Keratinocyte (primary cell): ENCODE data around the gene GABRQ. TPM values are rescaled to one million over a fixed set of nuclear protein-coding genes. Genes with fewer than 3 reads are reported as not detected.
A peak's percentile ranks its signal among the peaks of the same experiment; 100 is the strongest.

Experiments
- DNase-seq: peaks from one replicate; pipeline ENCODE4 v3.0.0-alpha.2; 2011; ENCODE audit warnings: low read depth, missing footprints, low spot score
- FAIRE-seq: peaks from 2 replicates; lab custom pipeline; 2011; peaks lifted over from hg19 to GRCh38; lab: Jason Lieb, UNC
- H2AFZ ChIP-seq: 2 replicates; pipeline ENCODE4 v1.6.0; 2012; ENCODE audit warnings: low read length, control low read depth, inconsistent platforms; ENCODE audit not compliant: control insufficient read depth
- H3K27ac ChIP-seq: 2 replicates; pipeline ENCODE4 v1.5.1; 2011; ENCODE audit warnings: low read length; ENCODE audit not compliant: control insufficient read depth, insufficient read depth
- H3K27me3 ChIP-seq: 3 replicates; pipeline ENCODE4 v1.6.0; 2011; ENCODE audit warnings: low read length; ENCODE audit not compliant: control insufficient read depth, insufficient read depth; ENCODE audit errors: extremely low read depth
- H3K36me3 ChIP-seq, 2 experiments: 2 replicates in 1 of 2; 3 replicates in 1 of 2; pipeline ENCODE4 v1.5.1; 2011; ENCODE audit warnings: low read length in 2 of 2, mild to moderate bottlenecking in 1 of 2; ENCODE audit not compliant: control insufficient read depth in 2 of 2, insufficient read depth in 2 of 2; ENCODE audit errors: extremely low read depth in 1 of 2
- H3K4me1 ChIP-seq: 3 replicates; pipeline ENCODE4 v1.5.1; 2011; ENCODE audit warnings: low read length; ENCODE audit not compliant: control insufficient read depth, insufficient read depth; ENCODE audit errors: extremely low read depth
- H3K4me2 ChIP-seq: 3 replicates; pipeline ENCODE4 v1.6.0; 2011; ENCODE audit warnings: low read depth, low read length; ENCODE audit not compliant: control insufficient read depth, insufficient read depth; ENCODE audit errors: extremely low read depth
- H3K4me3 ChIP-seq, 3 experiments: fragments of 200-600 bp in 1 of 3; sonication (generic) in 1 of 3; 2 replicates in 2 of 3; 3 replicates in 1 of 3; pipeline ENCODE4 v1.5.1; 2011 to 2016; ENCODE audit warnings: low read length in 3 of 3, mild to moderate bottlenecking in 3 of 3, control low read depth in 2 of 3, inconsistent platforms in 1 of 3, low read depth in 1 of 3, mixed read lengths in 1 of 3, mixed run types in 1 of 3, moderate library complexity in 1 of 3; ENCODE audit not compliant: control insufficient read depth in 2 of 3, insufficient read depth in 2 of 3; ENCODE audit errors: extremely low read depth in 1 of 3
- H3K79me2 ChIP-seq: 2 replicates; pipeline ENCODE4 v1.6.0; 2012; ENCODE audit warnings: low read length; ENCODE audit not compliant: control insufficient read depth, insufficient read depth
- H3K9ac ChIP-seq: 3 replicates; pipeline ENCODE4 v1.6.0; 2011; ENCODE audit warnings: low read length; ENCODE audit not compliant: control insufficient read depth, insufficient read depth; ENCODE audit errors: extremely low read depth
- H3K9me1 ChIP-seq: 3 replicates; pipeline ENCODE4 v1.6.0; 2011; ENCODE audit warnings: low read length; ENCODE audit not compliant: control insufficient read depth, insufficient read depth; ENCODE audit errors: extremely low read depth
- H3K9me3 ChIP-seq: 2 replicates; pipeline ENCODE4 v1.5.1; 2012; ENCODE audit warnings: low read depth, low read length; ENCODE audit not compliant: control insufficient read depth
- H4K20me1 ChIP-seq: 3 replicates; pipeline ENCODE4 v1.6.0; 2011; ENCODE audit warnings: low read length; ENCODE audit not compliant: control insufficient read depth, insufficient read depth; ENCODE audit errors: extremely low read depth
- EZH2 ChIP-seq: IDR thresholded peaks from one replicate; pipeline ENCODE4 v1.6.1; 2012; ENCODE audit warnings: inconsistent platforms, mild to moderate bottlenecking, low read length, moderate library complexity
- dilution Hi-C: fragments of 300-500 bp; cut with MboI; formaldehyde crosslinking; loops from one replicate; pipeline ENCODE4 v1.7.0; 2020; ENCODE audit warnings: low sequenced_read_pairs; ENCODE audit not compliant: extremely low pct_ligation_motif_present
- polyA plus RNA-seq, 5 experiments: library from polyadenylated mRNA; depleted of rRNA in 3 of 5; stranded (reverse) in 3 of 5; stranded (forward) in 1 of 5; unstranded in 1 of 5; fragments of >200 nt; gene quantifications; 1 replicate in 1 of 5; 2 replicates in 3 of 5; 3 replicates in 1 of 5; pipeline versions ENCODE4 v1.2.1 to v1.2.3, GENCODE V29; 2011 to 2012; ENCODE audit warnings: missing spikeins in 2 of 5, low read depth in 1 of 5, low replicate concordance in 1 of 5
- TF ChIP-seq, protein P1 (sequence below), 3 experiments: IDR thresholded peaks in 1 of 3; conservative IDR thresholded peaks in 1 of 3; optimal IDR thresholded peaks in 1 of 3; 2 replicates in 2 of 3; 3 replicates in 1 of 3; pipeline versions ENCODE3 to v1.5.1; 2011; ENCODE audit warnings: low read length in 3 of 3, mild to moderate bottlenecking in 3 of 3, moderate library complexity in 2 of 3, control low read depth in 1 of 3, inconsistent platforms in 1 of 3; ENCODE audit not compliant: insufficient read depth in 2 of 3; ENCODE audit errors: extremely low read depth in 1 of 3

The GABRQ gene
- polyA plus RNA-seq, 1 donor (not counting 4 experiments of a cell fraction or from before 2014, with no cell fraction given) = 0.08 TPM

DNA sequence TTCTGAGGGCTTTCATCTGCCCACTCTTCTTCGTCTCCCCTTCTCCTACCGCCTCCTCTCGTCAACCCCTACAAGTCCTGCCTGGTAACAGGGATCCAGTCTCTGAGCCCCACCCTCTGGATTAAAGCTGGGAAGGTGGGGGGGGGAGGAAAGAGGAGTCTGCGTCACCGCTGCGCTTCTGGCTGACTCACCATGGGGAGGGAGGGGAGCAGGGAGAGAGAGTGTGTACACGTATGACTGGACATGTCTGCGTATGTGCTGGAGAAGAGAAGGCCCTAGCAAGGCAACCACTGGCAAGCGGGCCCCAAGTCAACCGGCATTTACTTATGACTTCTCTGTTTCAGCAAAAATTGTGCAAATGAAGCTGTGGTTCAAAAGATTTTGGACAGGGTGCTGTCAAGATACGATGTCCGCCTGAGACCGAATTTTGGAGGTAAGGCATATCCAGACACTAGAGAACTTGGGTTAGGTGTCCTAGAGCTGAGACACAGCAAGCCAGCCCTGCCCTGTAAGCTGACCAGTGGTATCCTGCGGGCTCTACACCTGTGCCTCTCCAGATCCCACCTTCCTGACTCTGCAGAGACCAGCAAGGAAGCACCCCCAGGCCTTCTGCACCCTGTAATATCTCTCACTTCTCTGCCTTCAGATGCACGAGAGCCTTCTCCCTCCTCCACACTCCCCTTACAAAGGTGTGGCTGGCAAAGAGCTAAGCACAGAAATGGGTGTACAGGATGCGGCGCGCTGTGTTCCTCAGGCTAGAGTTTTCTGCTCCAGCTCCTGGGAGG, 2.5 kb downstream of the GABRQ start:
- no peak for TF ChIP-seq EZH2
- TF ChIP-seq, protein P1, sequence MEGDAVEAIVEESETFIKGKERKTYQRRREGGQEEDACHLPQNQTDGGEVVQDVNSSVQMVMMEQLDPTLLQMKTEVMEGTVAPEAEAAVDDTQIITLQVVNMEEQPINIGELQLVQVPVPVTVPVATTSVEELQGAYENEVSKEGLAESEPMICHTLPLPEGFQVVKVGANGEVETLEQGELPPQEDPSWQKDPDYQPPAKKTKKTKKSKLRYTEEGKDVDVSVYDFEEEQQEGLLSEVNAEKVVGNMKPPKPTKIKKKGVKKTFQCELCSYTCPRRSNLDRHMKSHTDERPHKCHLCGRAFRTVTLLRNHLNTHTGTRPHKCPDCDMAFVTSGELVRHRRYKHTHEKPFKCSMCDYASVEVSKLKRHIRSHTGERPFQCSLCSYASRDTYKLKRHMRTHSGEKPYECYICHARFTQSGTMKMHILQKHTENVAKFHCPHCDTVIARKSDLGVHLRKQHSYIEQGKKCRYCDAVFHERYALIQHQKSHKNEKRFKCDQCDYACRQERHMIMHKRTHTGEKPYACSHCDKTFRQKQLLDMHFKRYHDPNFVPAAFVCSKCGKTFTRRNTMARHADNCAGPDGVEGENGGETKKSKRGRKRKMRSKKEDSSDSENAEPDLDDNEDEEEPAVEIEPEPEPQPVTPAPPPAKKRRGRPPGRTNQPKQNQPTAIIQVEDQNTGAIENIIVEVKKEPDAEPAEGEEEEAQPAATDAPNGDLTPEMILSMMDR (optimal IDR thresholded peaks at IDR 0.05 in 1 of 3, IDR thresholded peaks at IDR 0.05 in 1 of 3, conservative IDR thresholded peaks at IDR 0.05 in 1 of 3; ENCODE audit: extremely low read depth in 1 of 3, insufficient read depth in 2 of 3, low read length in 3 of 3) = no peak
- Histone ChIP-seq H3K4me1 (peaks cover 7% of the 10 kb centered on the region), H3K4me2 (no peak overlapping the region), H4K20me1 (no peaks in the 10 kb centered on the region), H3K36me3 (no peaks in the 10 kb centered on the region), H2AFZ (no peak overlapping the region), H3K27me3 (peaks cover 22% of the 10 kb centered on the region), H3K4me3 (no peak overlapping the region), H3K79me2 (no peaks in the 10 kb centered on the region), H3K27ac (no peak overlapping the region), H3K9ac (no peak overlapping the region), H3K9me3 (no peaks in the 10 kb centered on the region), H3K9me1 (no peaks in the 10 kb centered on the region)
- DNase-seq = peak; percentile 41
- FAIRE-seq = no peak
- dilution Hi-C loops = loop anchor here (25.0 kb wide), 1 partner anchor 903 kb away; the partner anchor contains the start of gene CNGA2

DNA sequence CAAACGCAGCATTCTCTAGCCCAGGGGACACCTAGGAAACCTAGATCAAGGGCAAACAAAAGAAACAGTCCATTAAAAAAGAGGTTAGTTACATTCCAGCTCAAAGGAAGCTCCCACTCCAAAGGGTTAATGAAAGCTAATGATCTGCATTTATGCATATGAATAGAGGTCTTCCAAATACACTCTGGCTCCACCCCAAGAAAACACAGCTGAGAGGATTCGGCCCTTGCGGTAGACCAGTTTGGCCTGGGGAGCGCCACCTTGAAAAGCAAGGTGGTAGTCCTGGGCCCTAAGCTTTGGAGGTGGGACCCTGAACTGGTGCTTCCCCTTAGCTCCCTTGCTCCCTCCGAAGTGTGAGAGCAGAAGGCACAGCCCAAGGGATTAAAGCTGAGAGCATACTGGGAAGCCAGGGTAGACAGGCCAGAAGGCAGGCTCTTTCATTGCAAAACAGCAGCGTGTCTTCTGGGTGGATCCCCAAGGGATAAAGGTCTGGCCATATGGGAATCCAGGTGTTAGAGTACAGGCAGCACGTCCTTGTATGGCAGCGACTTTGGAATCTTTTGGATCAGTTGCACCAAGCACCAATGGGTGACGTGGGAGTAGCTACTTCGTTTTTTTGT, 3.7 kb downstream of the GABRQ start:
- Histone ChIP-seq H4K20me1 (no peaks in the 10 kb centered on the region), H3K27me3 (peaks cover 22% of the 10 kb centered on the region), H3K9me3 (no peaks in the 10 kb centered on the region), H3K9ac (no peak overlapping the region), H3K79me2 (no peaks in the 10 kb centered on the region), H3K4me2 (no peak overlapping the region), H3K9me1 (no peaks in the 10 kb centered on the region), H3K4me3 (no peak overlapping the region), H3K36me3 (no peaks in the 10 kb centered on the region), H3K4me1 (peaks cover 7% of the 10 kb centered on the region), H2AFZ (no peak overlapping the region), H3K27ac (no peak overlapping the region)
- dilution Hi-C loops = loop anchor here (25.0 kb wide), 1 partner anchor 904 kb away; the partner anchor contains the start of gene CNGA2
- no peak for DNase-seq
- FAIRE-seq = no peak
- TF ChIP-seq, protein P1 (optimal IDR thresholded peaks at IDR 0.05 in 1 of 3, IDR thresholded peaks at IDR 0.05 in 1 of 3, conservative IDR thresholded peaks at IDR 0.05 in 1 of 3; ENCODE audit: extremely low read depth in 1 of 3, insufficient read depth in 2 of 3, low read length in 3 of 3) = no peak
- TF ChIP-seq EZH2 = no peak
